AG10803 (cell line): ENCODE results near the gene COL23A1.

Experiments
- DNase-seq: peaks from one replicate; pipeline ENCODE4 v3.0.0; 2010; ENCODE audit warnings: low read depth
- H3K4me3 ChIP-seq: 2 replicates; pipeline ENCODE4 v1.5.1; 2011; ENCODE audit warnings: mild to moderate bottlenecking, low read length, control low read depth
- CTCF ChIP-seq: conservative IDR thresholded peaks from 2 replicates; pipeline ENCODE4 v1.5.1; 2011; ENCODE audit warnings: mild to moderate bottlenecking, low read length, control low read depth, inconsistent platforms

Gene COL23A1

DNA sequence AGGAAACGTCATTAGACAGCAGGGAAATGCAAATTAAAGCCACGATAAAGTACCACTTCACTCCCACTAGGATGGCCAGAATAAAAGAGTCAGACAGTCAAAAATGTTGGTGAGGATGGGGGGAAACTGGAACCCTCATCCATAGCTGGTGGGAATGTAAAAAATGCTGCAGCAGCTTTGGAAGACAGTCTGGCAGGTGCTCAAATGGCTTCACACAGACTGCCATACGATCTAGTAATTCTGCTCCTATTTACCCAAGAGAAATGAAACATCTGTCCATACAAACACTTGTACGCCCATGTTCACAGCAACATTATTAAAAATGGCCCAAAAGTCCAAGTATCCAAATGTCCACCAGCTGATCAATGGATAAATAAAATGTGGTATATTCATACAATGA, 198.7 kb downstream of the COL23A1 start:
- H3K4me3 ChIP-seq, result no peak overlapping the region
- no peak for DNase-seq

GRCh38 chr5:178389796-178390195, 200.4 kb downstream of the COL23A1 start:
- DNase-seq, result no peak

More for the DNA sequence above, 198.7 kb downstream of the COL23A1 start:
- TF ChIP-seq CTCF, result no peak

DNA sequence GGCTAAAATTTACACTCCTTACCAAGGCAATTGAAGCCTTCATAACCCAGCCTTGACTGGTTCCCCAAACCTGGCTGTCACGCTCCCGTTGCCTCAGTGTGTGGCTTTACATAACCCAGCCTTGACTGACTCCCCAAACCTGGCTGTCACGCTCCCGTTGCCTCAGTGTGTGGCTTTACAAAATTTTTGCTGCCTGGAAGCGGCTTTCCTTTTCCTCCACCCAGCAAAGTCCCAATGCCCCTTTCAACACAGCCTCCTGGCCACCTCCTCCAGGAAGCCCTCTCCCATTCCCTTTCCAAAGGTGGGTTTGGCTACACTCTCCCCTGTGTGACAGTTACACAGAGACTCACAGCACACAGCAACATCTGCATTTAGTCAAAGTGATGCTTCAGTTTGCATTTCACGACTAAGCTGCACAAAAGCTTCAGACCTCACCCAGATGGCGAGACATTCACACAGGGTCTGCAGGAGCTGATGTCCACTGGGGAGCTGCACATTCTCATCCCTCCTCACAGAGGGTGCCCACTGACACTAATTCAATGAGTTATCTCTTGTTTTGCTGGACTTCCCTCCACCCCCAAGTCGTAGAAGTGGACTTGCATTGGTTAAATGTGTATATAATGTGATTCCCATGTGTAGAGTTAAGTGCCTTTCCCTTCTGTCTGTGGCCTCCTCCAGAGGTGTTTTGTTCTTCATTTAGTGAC, 201.0 kb downstream of the COL23A1 start:
- H3K4me3 ChIP-seq, result no peak overlapping the region
- no peak for TF ChIP-seq CTCF
- DNase-seq, result no peak

More at GRCh38 chr5:178389796-178390195, 200.4 kb downstream of the COL23A1 start:
- H3K4me3 ChIP-seq, result no peak overlapping the region
- no peak for TF ChIP-seq CTCF

- TF ChIP-seq CTCF, result no peak
- peak; percentile 70 for DNase-seq
- H3K4me3 ChIP-seq, result no peak overlapping the region
Measured at GRCh38 chr5:178388386-178389025, 201.7 kb downstream of the COL23A1 start.

GRCh38 chr5:178387856-178388190, 202.4 kb downstream of the COL23A1 start:
- DNase-seq, result no peak
- H3K4me3 ChIP-seq, result no peak overlapping the region
- no peak for TF ChIP-seq CTCF

GRCh38 chr5:178387061-178387855, 202.9 kb downstream of the COL23A1 start:
- no peak for DNase-seq
- H3K4me3 ChIP-seq, result no peak overlapping the region
- TF ChIP-seq CTCF, result no peak
